Measurements from ENCODE around the gene LTBP4.

The LTBP4 gene

GRCh38 chr19:40597329-40597838, 3.8 kb upstream of the LTBP4 start:
- no peak for DNase-seq

GRCh38 chr19:40598121-40598917, 2.9 kb upstream of the LTBP4 start:
- peak; percentile 77 to 86 for DNase-seq

GRCh38 chr19:40598918-40599307, 2.3 kb upstream of the LTBP4 start:
- no peak for DNase-seq

- DNase-seq, result no peak
These were observed 1.8 kb upstream of the LTBP4 start for GRCh38 chr19:40599331-40599901.

- DNase-seq, result no peak
These were observed 1.1 kb upstream of the LTBP4 start for GRCh38 chr19:40599902-40600569.

GRCh38 chr19:40600570-40601133, 517 bp upstream of the LTBP4 start:
- DNase-seq, result no peak

GRCh38 chr19:40603071-40603388, 1.9 kb downstream of the LTBP4 start:
- no peak for DNase-seq

- DNase-seq, result peak; percentile 98 to 99
These were observed 2.4 kb downstream of the LTBP4 start for GRCh38 chr19:40603389-40604170.

GRCh38 chr19:40604171-40604646, 3.0 kb downstream of the LTBP4 start:
- DNase-seq, result no peak

GRCh38 chr19:40604647-40605215, 3.6 kb downstream of the LTBP4 start:
- no peak for DNase-seq

GRCh38 chr19:40605216-40605971, 4.2 kb downstream of the LTBP4 start:
- peak; percentile 87 to 90 for DNase-seq

- no peak for DNase-seq
These were observed 6.4 kb downstream of the LTBP4 start for GRCh38 chr19:40607311-40608239.

- no peak for DNase-seq
These were observed 7.1 kb downstream of the LTBP4 start for GRCh38 chr19:40608240-40608621.

- DNase-seq, result no peak
These were observed 7.8 kb downstream of the LTBP4 start for GRCh38 chr19:40608957-40609356.

- DNase-seq, result peak; percentile 87 to 88
These were observed 8.6 kb downstream of the LTBP4 start for GRCh38 chr19:40609561-40610395.

- DNase-seq, result peak; percentile 74 to 78
These were observed 9.4 kb downstream of the LTBP4 start for GRCh38 chr19:40610396-40611064.

GRCh38 chr19:40611096-40611495, 9.9 kb downstream of the LTBP4 start:
- DNase-seq, result no peak

- no peak for DNase-seq
These were observed 10.9 kb downstream of the LTBP4 start for GRCh38 chr19:40611900-40612698.
